Panc1 (cell line): ENCODE results near the gene SLC9A8. TPM values are rescaled to one million over a fixed set of nuclear protein-coding genes. Genes with fewer than 3 reads are reported as not detected.

ENCODE experiments used
- ATAC-seq: fragments of 200-7000 bp; cut with Tn5 transposase; 2 replicates; pipeline ENCODE4 v1.9.1; 2020; ENCODE audit warnings: mild to moderate bottlenecking, moderate library complexity
- BruUV-seq: library from RNA; stranded (reverse); fragments of 400-500 nt; replicated peaks from 2 replicates; lab custom pipeline; 2021; lab: Mats Ljungman, UMichigan
- CTCF ChIA-PET: fragments of 300-600 bp; sonication (Branson Sonifier 250); formaldehyde crosslinking; loops from one replicate; lab custom pipeline; 2022; ENCODE audit warnings: antibody characterized with exemption; lab: Charles Lee
- POLR2A ChIA-PET: fragments of 300-600 bp; sonication (Branson Sonifier 250); formaldehyde crosslinking; loops from one replicate; lab custom pipeline; 2022; ENCODE audit warnings: antibody characterized with exemption; lab: Charles Lee
- DNase-seq: peaks from one replicate; pipeline ENCODE4 v3.0.0-alpha.2; 2010; ENCODE audit warnings: low read depth, low spot score
- H3K27ac ChIP-seq: 2 replicates; pipeline ENCODE4 v1.5.1; 2011; ENCODE audit warnings: mild to moderate bottlenecking, low read length, inconsistent platforms
- H3K27me3 ChIP-seq: fragments of 200-500 bp; sonication (Bioruptor generic); 2 replicates; pipeline ENCODE4 v1.6.0; 2014; ENCODE audit warnings: low read length, inconsistent platforms; ENCODE audit not compliant: control insufficient read depth, insufficient read depth
- H3K36me3 ChIP-seq: fragments of 200-500 bp; sonication (Bioruptor generic); 2 replicates; pipeline ENCODE4 v1.5.1; 2014; ENCODE audit warnings: inconsistent platforms, mild to moderate bottlenecking, low read length, moderate library complexity; ENCODE audit not compliant: control insufficient read depth, insufficient read depth
- H3K4me1 ChIP-seq: 2 replicates; pipeline ENCODE4 v1.5.1; 2011; ENCODE audit warnings: inconsistent platforms, mild to moderate bottlenecking, low read length, moderate library complexity; ENCODE audit not compliant: control insufficient read depth, insufficient read depth
- H3K4me3 ChIP-seq, 2 experiments: 2 replicates each; pipeline ENCODE4 v1.5.1; 2011 to 2012; ENCODE audit warnings: low read depth in 2 of 2, low read length in 2 of 2, mild to moderate bottlenecking in 2 of 2, inconsistent platforms in 1 of 2, moderate library complexity in 1 of 2
- H3K9me3 ChIP-seq: fragments of 200-500 bp; sonication (Bioruptor generic); 2 replicates; pipeline ENCODE4 v1.5.1; 2014; ENCODE audit warnings: low read depth, mild to moderate bottlenecking, inconsistent platforms, low read length, moderate library complexity; ENCODE audit not compliant: control insufficient read depth, insufficient read depth
- CTCF ChIP-seq: fragments of 450-650 bp; IDR thresholded peaks from 2 replicates; pipeline ENCODE4 v1.5.1; 2017; ENCODE audit warnings: mild to moderate bottlenecking
- POLR2AphosphoS5 ChIP-seq: IDR thresholded peaks from 2 replicates; pipeline ENCODE4 v1.6.1; 2012; ENCODE audit warnings: mild to moderate bottlenecking, low read depth, low read length, moderate library complexity
- REST ChIP-seq, 2 experiments: IDR thresholded peaks; 2 replicates each; pipeline ENCODE4 v1.6.1; 2011 to 2012; ENCODE audit warnings: low read depth in 2 of 2, control low read depth in 1 of 2, low read length in 1 of 2, mild to moderate bottlenecking in 1 of 2, moderate library complexity in 1 of 2; ENCODE audit not compliant: insufficient read depth in 1 of 2
- SIN3A ChIP-seq: IDR thresholded peaks from 2 replicates; pipeline ENCODE4 v1.6.1; 2012; ENCODE audit warnings: low read depth, mild to moderate bottlenecking, low read length, moderate library complexity, borderline replicate concordance; ENCODE audit not compliant: insufficient read depth
- TCF7L2 ChIP-seq: IDR thresholded peaks from 2 replicates; pipeline ENCODE4 v1.6.1; 2011; ENCODE audit warnings: mild to moderate bottlenecking, low read depth, low read length, inconsistent platforms
- in situ Hi-C: cut with HindIII; loops from 2 replicates; pipeline ENCODE4 v1.10.0; 2016; ENCODE audit warnings: low sequenced_read_pairs, low pct_unique_long_range_greater_than_20kb
- intact Hi-C: fragments of 100-400 bp; cut with micrococcal nuclease; formaldehyde crosslinking; loops from one replicate; pipeline ENCODE4 v1.10.0; 2022; ENCODE audit not compliant: unreplicated experiment
- total RNA-seq: library from RNA; stranded (reverse); gene quantifications from one replicate; pipeline ENCODE4 v1.2.1, GENCODE V29; 2021; ENCODE audit not compliant: unreplicated experiment

SLC9A8 gene
- total RNA-seq, 1 experiment from 2014 or later: 6.7 TPM

GRCh38 chr20:49850463-49851230 lies 38.0 kb downstream of the SLC9A8 start:
- Histone ChIP-seq H3K27me3 (no peaks in the 10 kb centered on the region), H3K9me3 (no peaks in the 10 kb centered on the region), H3K4me3 (no peak overlapping the region), H3K36me3 (no peaks in the 10 kb centered on the region), H3K27ac (no peak overlapping the region), H3K4me1 (no peaks in the 10 kb centered on the region)
- ChIA-PET CTCF (no interaction called here), POLR2A (no interaction called here)
- intact Hi-C loops: no loop called here
- no peak for DNase-seq
- in situ Hi-C loops: no loop called here
- no peak for ATAC-seq
- BruUV-seq: no TSS peak
- TF ChIP-seq CTCF: no peak
- TF ChIP-seq SIN3A: no peak
- TF ChIP-seq REST (IDR thresholded peaks at IDR 0.05; ENCODE audit: insufficient read depth in 1 of 2, low read depth in 2 of 2, low read length in 1 of 2): no peak
- TF ChIP-seq POLR2AphosphoS5: no peak
- TF ChIP-seq TCF7L2: no peak

GRCh38 chr20:49851231-49851705 lies 38.6 kb downstream of the SLC9A8 start:
- POLR2A ChIA-PET: interaction anchor here (0.5 kb wide), 1 partner anchor 22 kb away, joined by 4 read pairs; no protein-coding TSS in a partner anchor
- intact Hi-C loops: no loop called here
- TF ChIP-seq SIN3A: no peak
- no peak for TF ChIP-seq POLR2AphosphoS5
- TF ChIP-seq REST (IDR thresholded peaks at IDR 0.05; ENCODE audit: insufficient read depth in 1 of 2, low read depth in 2 of 2, low read length in 1 of 2): no peak
- TF ChIP-seq TCF7L2: no peak
- no peak for TF ChIP-seq CTCF

More at GRCh38 chr20:49851231-49851705, 38.6 kb downstream of the SLC9A8 start:
- ATAC-seq (no peak), DNase-seq (no peak)
- CTCF ChIA-PET: no interaction called here
- Histone ChIP-seq H3K4me1 (no peaks in the 10 kb centered on the region), H3K27me3 (no peaks in the 10 kb centered on the region), H3K4me3 (no peak overlapping the region), H3K36me3 (no peaks in the 10 kb centered on the region), H3K9me3 (no peaks in the 10 kb centered on the region), H3K27ac (no peak overlapping the region)
- in situ Hi-C loops: no loop called here
- no TSS peak for BruUV-seq
